Endodermal cell (in vitro differentiated cells): ENCODE data around the gene CLIP1. TPM values are rescaled to one million over a fixed set of nuclear protein-coding genes. Genes with fewer than 3 reads are reported as not detected.

Experiments used
- DNase-seq: peaks from one replicate; pipeline ENCODE4 v3.0.0-alpha.2; 2017
- H3K27ac ChIP-seq: 2 replicates; pipeline ENCODE4 v1.5.1; 2013; ENCODE audit warnings: mild to moderate bottlenecking, low read depth, low read length, moderate library complexity
- H3K27me3 ChIP-seq: 2 replicates; pipeline ENCODE4 v1.6.1; 2013; ENCODE audit warnings: mild to moderate bottlenecking, low read length, moderate library complexity; ENCODE audit not compliant: insufficient read depth, control insufficient read depth, poor library complexity, severe bottlenecking
- H3K36me3 ChIP-seq: 2 replicates; pipeline ENCODE4 v1.7.0; 2013; ENCODE audit warnings: mild to moderate bottlenecking, low read length, moderate library complexity; ENCODE audit not compliant: control insufficient read depth, insufficient read depth
- H3K4me1 ChIP-seq: one replicate; pipeline ENCODE4 v1.7.0; 2013; ENCODE audit warnings: low read length; ENCODE audit not compliant: control insufficient read depth, insufficient read depth
- H3K4me3 ChIP-seq: 2 replicates; pipeline ENCODE4 v1.5.1; 2013; ENCODE audit warnings: mild to moderate bottlenecking, low read length, moderate library complexity
- H3K9ac ChIP-seq: 2 replicates; pipeline ENCODE4 v1.6.1; 2013; ENCODE audit warnings: mild to moderate bottlenecking, low read length, moderate library complexity; ENCODE audit not compliant: poor library complexity, severe bottlenecking; ENCODE audit errors: extremely low read depth
- H3K9me3 ChIP-seq: 2 replicates; pipeline ENCODE4 v1.6.1; 2013; ENCODE audit warnings: mild to moderate bottlenecking, low read length, moderate library complexity; ENCODE audit not compliant: control insufficient read depth
- H3K27ac Mint-ChIP-seq: 2 replicates; pipeline ENCODE4 v1.8.0; 2020; ENCODE audit warnings: mixed read lengths
- H3K27me3 Mint-ChIP-seq: 2 replicates; pipeline ENCODE4 v1.8.0; 2021; ENCODE audit warnings: mild to moderate bottlenecking, mixed read lengths; ENCODE audit not compliant: insufficient read depth
- H3K36me3 Mint-ChIP-seq: 2 replicates; pipeline ENCODE4 v1.8.0; 2020; ENCODE audit warnings: low read depth, mixed read lengths
- H3K4me1 Mint-ChIP-seq: 2 replicates; pipeline ENCODE4 v1.8.0; 2020; ENCODE audit warnings: mixed read lengths
- H3K4me3 Mint-ChIP-seq: 2 replicates; pipeline ENCODE4 v1.8.0; 2020; ENCODE audit warnings: mild to moderate bottlenecking, moderate library complexity, mixed read lengths
- H3K9me3 Mint-ChIP-seq: 2 replicates; pipeline ENCODE4 v1.8.0; 2020; ENCODE audit warnings: mild to moderate bottlenecking, mixed read lengths
- CTCF ChIP-seq: fragments of 200-600 bp; sonication (generic); conservative IDR thresholded peaks from 2 replicates; pipeline ENCODE4 v1.5.0; 2021; ENCODE audit warnings: antibody characterized with exemption, mild to moderate bottlenecking
- WGBS, 2 experiments: methylation state at CpG; one replicate each; pipeline versions ENCODE4 v1.1.5 to v1.1.7; 2013; ENCODE audit warnings: missing lambda C conversion rate in 2 of 2, mixed read lengths in 1 of 2; ENCODE audit not compliant: insufficient coverage in 1 of 2, insufficient read length in 1 of 2; 5-methylcytosine and 5-hydroxymethylcytosine counted together
- total RNA-seq, 2 donors: library from RNA; stranded (reverse); fragmentation: NEBNext Ultra II Directional in 1 of 2; extraction: Animal tissue kit (Norgen Biotek cat#: 25700) in 1 of 2; gene quantifications; 2 replicates in 1 of 2; 3 replicates in 1 of 2; pipeline ENCODE4 v1.2.1, GENCODE V29; 2021

Gene CLIP1
- total RNA-seq, 2 donors from 2014 or later, result 56.5 to 65.1 TPM

GRCh38 chr12:122327494-122328385 is 94.7 kb downstream of the CLIP1 start:
- no peak for DNase-seq
- no peaks in the 10 kb centered on the region for H3K27me3 ChIP-seq
- H3K4me1 ChIP-seq, result no peaks in the 10 kb centered on the region
- no peak overlapping the region for H3K4me3 ChIP-seq
- no peaks in the 10 kb centered on the region for H3K4me1 Mint-ChIP-seq
- H3K27ac Mint-ChIP-seq, result no peak overlapping the region
- H3K9me3 ChIP-seq, result no peaks in the 10 kb centered on the region
- 91 to 93% methylated on average over 18 of the region's 18 CpGs for WGBS, 2 experiments
- H3K36me3 ChIP-seq, result peaks cover 57% of the 10 kb centered on the region
- H3K27ac ChIP-seq, result no peak overlapping the region
- no peak overlapping the region for H3K9ac ChIP-seq
- H3K9me3 Mint-ChIP-seq, result no peaks in the 10 kb centered on the region
- peaks cover 45% of the 10 kb centered on the region for H3K36me3 Mint-ChIP-seq
- H3K27me3 Mint-ChIP-seq, result no peaks in the 10 kb centered on the region
- no peak for TF ChIP-seq CTCF
- no peak overlapping the region for H3K4me3 Mint-ChIP-seq

GRCh38 chr12:122327014-122327413 is 95.5 kb downstream of the CLIP1 start:
- no peaks in the 10 kb centered on the region for H3K4me1 ChIP-seq
- Mint-ChIP-seq H3K27me3 (no peaks in the 10 kb centered on the region), H3K27ac (no peak overlapping the region), H3K4me1 (no peaks in the 10 kb centered on the region), H3K36me3 (peaks cover 50% of the 10 kb centered on the region), H3K9me3 (no peaks in the 10 kb centered on the region), H3K4me3 (no peak overlapping the region)
- TF ChIP-seq CTCF, result no peak
- H3K4me3 ChIP-seq, result no peak overlapping the region
- no peak for DNase-seq
- H3K27me3 ChIP-seq, result no peaks in the 10 kb centered on the region
- H3K9me3 ChIP-seq, result no peaks in the 10 kb centered on the region
- H3K9ac ChIP-seq, result no peak overlapping the region
- H3K27ac ChIP-seq, result no peak overlapping the region
- H3K36me3 ChIP-seq, result peaks cover 63% of the 10 kb centered on the region
- 83 to 91% methylated on average over 1 of the region's 1 CpG for WGBS, 2 experiments

- H3K36me3 Mint-ChIP-seq, result peaks cover 52% of the 10 kb centered on the region
- H3K4me3 Mint-ChIP-seq, result no peak overlapping the region
- no peak for TF ChIP-seq CTCF
- H3K27me3 ChIP-seq, result no peaks in the 10 kb centered on the region
- WGBS, 2 experiments, result 92 to 93% methylated on average over 2 to 5 of the region's 5 CpGs
- no peak overlapping the region for H3K9ac ChIP-seq
- H3K9me3 Mint-ChIP-seq, result no peaks in the 10 kb centered on the region
- no peak for DNase-seq
- H3K27me3 Mint-ChIP-seq, result no peaks in the 10 kb centered on the region
- H3K4me1 Mint-ChIP-seq, result no peaks in the 10 kb centered on the region
- no peaks in the 10 kb centered on the region for H3K9me3 ChIP-seq
- H3K27ac ChIP-seq, result no peak overlapping the region
- H3K4me1 ChIP-seq, result no peaks in the 10 kb centered on the region
- no peak overlapping the region for H3K27ac Mint-ChIP-seq
- H3K4me3 ChIP-seq, result no peak overlapping the region
- peaks cover 68% of the 10 kb centered on the region for H3K36me3 ChIP-seq
Measured at GRCh38 chr12:122326586-122326985, 95.9 kb downstream of the CLIP1 start.
